ENCODE measurements around the gene ATP10A. TPM values are rescaled to one million over a fixed set of nuclear protein-coding genes. Genes with fewer than 3 reads are reported as not detected.

ATP10A gene
- total RNA-seq, 1 donor from 2014 or later = not detected

GRCh38 chr15:25663515-25663914, 199.6 kb downstream of the ATP10A start:
- no peak for DNase-seq
- TF ChIP-seq CTCF (IDR thresholded peaks at IDR 0.05; ENCODE audit: partially characterized antibody, unreplicated experiment) = no peak
- H3K27me3 Mint-ChIP-seq (ENCODE audit: unreplicated experiment) = no peaks in the 10 kb centered on the region
- H3K36me3 Mint-ChIP-seq (ENCODE audit: unreplicated experiment) = peaks cover 4% of the 10 kb centered on the region
- H3K9me3 Mint-ChIP-seq (ENCODE audit: unreplicated experiment) = peaks cover 2% of the 10 kb centered on the region
- peaks cover 6% of the 10 kb centered on the region for H3K4me1 Mint-ChIP-seq (ENCODE audit: low read depth, unreplicated experiment)
- H3K4me3 Mint-ChIP-seq (ENCODE audit: unreplicated experiment) = no peak overlapping the region
- H3K27ac Mint-ChIP-seq (ENCODE audit: unreplicated experiment) = no peak overlapping the region

- no peaks in the 10 kb centered on the region for H3K27me3 Mint-ChIP-seq (ENCODE audit: unreplicated experiment)
- TF ChIP-seq CTCF (IDR thresholded peaks at IDR 0.05; ENCODE audit: partially characterized antibody, unreplicated experiment) = no peak
- peaks cover 4% of the 10 kb centered on the region for H3K36me3 Mint-ChIP-seq (ENCODE audit: unreplicated experiment)
- DNase-seq = no peak
- H3K4me3 Mint-ChIP-seq (ENCODE audit: unreplicated experiment) = no peak overlapping the region
- peaks cover 2% of the 10 kb centered on the region for H3K9me3 Mint-ChIP-seq (ENCODE audit: unreplicated experiment)
- no peak overlapping the region for H3K27ac Mint-ChIP-seq (ENCODE audit: unreplicated experiment)
- peaks cover 6% of the 10 kb centered on the region for H3K4me1 Mint-ChIP-seq (ENCODE audit: low read depth, unreplicated experiment)
These were observed 201.2 kb downstream of the ATP10A start for GRCh38 chr15:25661898-25662297.

GRCh38 chr15:25659251-25659650, 203.9 kb downstream of the ATP10A start:
- no peak for TF ChIP-seq CTCF (IDR thresholded peaks at IDR 0.05; ENCODE audit: partially characterized antibody, unreplicated experiment)
- H3K4me1 Mint-ChIP-seq (ENCODE audit: low read depth, unreplicated experiment) = peaks cover 13% of the 10 kb centered on the region
- H3K9me3 Mint-ChIP-seq (ENCODE audit: unreplicated experiment) = no peaks in the 10 kb centered on the region
- peaks cover 9% of the 10 kb centered on the region for H3K36me3 Mint-ChIP-seq (ENCODE audit: unreplicated experiment)
- H3K4me3 Mint-ChIP-seq (ENCODE audit: unreplicated experiment) = no peak overlapping the region
- H3K27me3 Mint-ChIP-seq (ENCODE audit: unreplicated experiment) = peaks cover 1% of the 10 kb centered on the region
- H3K27ac Mint-ChIP-seq (ENCODE audit: unreplicated experiment) = no peak overlapping the region
- DNase-seq = no peak

GRCh38 chr15:25658560-25658959, 204.6 kb downstream of the ATP10A start:
- H3K27ac Mint-ChIP-seq (ENCODE audit: unreplicated experiment) = no peak overlapping the region
- DNase-seq = no peak
- H3K36me3 Mint-ChIP-seq (ENCODE audit: unreplicated experiment) = peaks cover 9% of the 10 kb centered on the region
- peaks cover 11% of the 10 kb centered on the region for H3K4me1 Mint-ChIP-seq (ENCODE audit: low read depth, unreplicated experiment)
- H3K9me3 Mint-ChIP-seq (ENCODE audit: unreplicated experiment) = no peaks in the 10 kb centered on the region
- H3K27me3 Mint-ChIP-seq (ENCODE audit: unreplicated experiment) = peaks cover 1% of the 10 kb centered on the region
- no peak for TF ChIP-seq CTCF (IDR thresholded peaks at IDR 0.05; ENCODE audit: partially characterized antibody, unreplicated experiment)
- H3K4me3 Mint-ChIP-seq (ENCODE audit: unreplicated experiment) = no peak overlapping the region

GRCh38 chr15:25655207-25655948, 207.7 kb downstream of the ATP10A start:
- no peak overlapping the region for H3K27ac Mint-ChIP-seq (ENCODE audit: unreplicated experiment)
- H3K4me1 Mint-ChIP-seq (ENCODE audit: low read depth, unreplicated experiment) = peaks cover 7% of the 10 kb centered on the region
- DNase-seq = no peak
- peaks cover 5% of the 10 kb centered on the region for H3K36me3 Mint-ChIP-seq (ENCODE audit: unreplicated experiment)
- TF ChIP-seq CTCF (IDR thresholded peaks at IDR 0.05; ENCODE audit: partially characterized antibody, unreplicated experiment) = no peak
- H3K4me3 Mint-ChIP-seq (ENCODE audit: unreplicated experiment) = no peak overlapping the region
- H3K27me3 Mint-ChIP-seq (ENCODE audit: unreplicated experiment) = peaks cover 1% of the 10 kb centered on the region
- H3K9me3 Mint-ChIP-seq (ENCODE audit: unreplicated experiment) = peaks cover 6% of the 10 kb centered on the region

All from glutamatergic neuron (in vitro differentiated cells).